Ovary (tissue), 3 donors: ENCODE measurements around the gene ASMTL.

Experiments
- POLR2A ChIP-seq: fragments of 450-650 bp; IDR thresholded peaks from one replicate; pipeline ENCODE4 v1.6.1; 2017; ENCODE audit warnings: antibody characterized with exemption, mild to moderate bottlenecking, moderate library complexity
- TF ChIP-seq, protein P1 (sequence below), 3 donors: fragments of 450-650 bp in 2 of 3; fragments of 200-600 bp in 1 of 3; IDR thresholded peaks; one replicate each; pipeline versions ENCODE4 v1.5.1 to v1.8.0; 2016 to 2022; ENCODE audit warnings: antibody characterized with exemption in 3 of 3, mild to moderate bottlenecking in 1 of 3
- donor health status: DM: no; HTN: no; CAD: no.

DNA sequence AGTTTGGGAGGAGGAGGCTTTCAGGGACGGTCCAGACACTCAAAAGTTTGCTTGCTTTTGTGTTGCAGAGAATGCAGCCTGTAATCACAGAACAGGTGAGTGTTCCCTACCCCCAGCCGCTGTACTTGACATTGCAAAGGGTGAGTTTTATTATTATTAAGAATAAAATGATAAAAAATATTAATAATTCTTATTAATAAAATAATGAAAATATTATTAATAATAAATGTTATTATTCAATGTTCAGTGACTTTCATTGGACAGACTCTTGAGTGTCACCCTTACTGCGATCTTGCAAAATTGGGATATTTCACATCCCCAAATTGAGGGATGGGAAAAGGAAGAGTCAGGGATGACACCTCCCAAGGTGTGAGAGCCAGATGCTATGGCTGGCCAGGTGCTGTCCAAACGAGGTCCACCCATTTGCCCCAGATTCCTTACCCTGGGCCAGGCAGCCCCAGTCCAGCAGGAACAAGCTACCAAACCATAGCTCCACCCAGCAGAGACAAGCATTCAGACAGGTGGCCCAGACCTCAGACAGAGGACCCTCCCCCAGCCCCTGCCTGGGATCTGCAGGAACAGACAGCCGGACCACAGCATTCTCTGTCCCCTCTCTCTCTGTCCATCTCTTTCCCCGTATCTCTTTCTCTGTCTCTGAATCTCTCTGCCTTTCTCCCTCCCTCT, 93.8 kb downstream of the ASMTL start:
- TF ChIP-seq, protein P1, sequence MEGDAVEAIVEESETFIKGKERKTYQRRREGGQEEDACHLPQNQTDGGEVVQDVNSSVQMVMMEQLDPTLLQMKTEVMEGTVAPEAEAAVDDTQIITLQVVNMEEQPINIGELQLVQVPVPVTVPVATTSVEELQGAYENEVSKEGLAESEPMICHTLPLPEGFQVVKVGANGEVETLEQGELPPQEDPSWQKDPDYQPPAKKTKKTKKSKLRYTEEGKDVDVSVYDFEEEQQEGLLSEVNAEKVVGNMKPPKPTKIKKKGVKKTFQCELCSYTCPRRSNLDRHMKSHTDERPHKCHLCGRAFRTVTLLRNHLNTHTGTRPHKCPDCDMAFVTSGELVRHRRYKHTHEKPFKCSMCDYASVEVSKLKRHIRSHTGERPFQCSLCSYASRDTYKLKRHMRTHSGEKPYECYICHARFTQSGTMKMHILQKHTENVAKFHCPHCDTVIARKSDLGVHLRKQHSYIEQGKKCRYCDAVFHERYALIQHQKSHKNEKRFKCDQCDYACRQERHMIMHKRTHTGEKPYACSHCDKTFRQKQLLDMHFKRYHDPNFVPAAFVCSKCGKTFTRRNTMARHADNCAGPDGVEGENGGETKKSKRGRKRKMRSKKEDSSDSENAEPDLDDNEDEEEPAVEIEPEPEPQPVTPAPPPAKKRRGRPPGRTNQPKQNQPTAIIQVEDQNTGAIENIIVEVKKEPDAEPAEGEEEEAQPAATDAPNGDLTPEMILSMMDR (IDR thresholded peaks at IDR 0.05): no peak
- TF ChIP-seq POLR2A: no peak
